GM18861 (cell line): ENCODE data around the gene DEFB129.
"Not testable (repeated sequence)": the region's sequence is repeated elsewhere in the genome, so short reads cannot be mapped to it uniquely, and the experiment has no call there.

Source experiments
- ATAC-seq: cut with Tn5 transposase; IDR thresholded peaks from one replicate; pipeline ENCODE4 v1.9.1; 2021; ENCODE audit not compliant: unreplicated experiment

DEFB129 gene

GRCh38 chr20:252801-253200 is 25.7 kb downstream of the DEFB129 start:
- ATAC-seq = no peak

- not testable (repeated sequence) for ATAC-seq
These were observed 26.4 kb downstream of the DEFB129 start for GRCh38 chr20:253447-253846.

GRCh38 chr20:257419-257818 is 30.4 kb downstream of the DEFB129 start, which contains the start of gene DEFB132:
TSS of gene DEFB132 (plus strand) at chr20:257724. CDS start at chr20:257779, 55 bp downstream.
- ATAC-seq = no peak

GRCh38 chr20:258269-258858 is 31.3 kb downstream of the DEFB129 start:
- no peak for ATAC-seq

GRCh38 chr20:258963-259362 is 31.9 kb downstream of the DEFB129 start:
- ATAC-seq = no peak

GRCh38 chr20:259981-260380 is 32.9 kb downstream of the DEFB129 start:
- no peak for ATAC-seq

- ATAC-seq = no peak
These were observed 36.6 kb downstream of the DEFB129 start for GRCh38 chr20:263701-264100.

GRCh38 chr20:266596-267562 is 39.8 kb downstream of the DEFB129 start:
- no peak for ATAC-seq

GRCh38 chr20:270517-270916 is 43.5 kb downstream of the DEFB129 start:
- no peak for ATAC-seq

GRCh38 chr20:271069-271468 is 44.0 kb downstream of the DEFB129 start:
- no peak for ATAC-seq

- ATAC-seq = no peak
These were observed 44.5 kb downstream of the DEFB129 start for GRCh38 chr20:271528-271927.

- ATAC-seq = no peak
These were observed 45.7 kb downstream of the DEFB129 start for GRCh38 chr20:272718-273117.

- ATAC-seq = no peak
These were observed 46.8 kb downstream of the DEFB129 start for GRCh38 chr20:273884-274283.

- no peak for ATAC-seq
These were observed 48.7 kb downstream of the DEFB129 start for GRCh38 chr20:275791-276190.

- ATAC-seq = no peak
These were observed 49.8 kb downstream of the DEFB129 start for GRCh38 chr20:276620-277495.

GRCh38 chr20:277496-277781 is 50.4 kb downstream of the DEFB129 start:
- no peak for ATAC-seq

- no peak for ATAC-seq
These were observed 51.1 kb downstream of the DEFB129 start for GRCh38 chr20:278181-278580.

- ATAC-seq = no peak
These were observed 51.8 kb downstream of the DEFB129 start for GRCh38 chr20:278607-279571.
